GM23338 (cell line): ENCODE measurements around the gene DNAJA1. TPM values are rescaled to one million over a fixed set of nuclear protein-coding genes. Genes with fewer than 3 reads are reported as not detected.

ENCODE experiments used
- ATAC-seq: fragments of 200-7000 bp; cut with Tn5 transposase; 3 replicates; pipeline ENCODE4 v1.9.1; 2020
- DNase-seq: peaks from one replicate; pipeline ENCODE4 v3.0.0-alpha.2; 2015; ENCODE audit warnings: low spot score
- H2AFZ ChIP-seq: fragments of 200-600 bp; sonication (generic); 2 replicates; pipeline ENCODE4 v1.8.0; 2016; ENCODE audit warnings: antibody characterized with exemption, mild to moderate bottlenecking, moderate library complexity
- H3F3A ChIP-seq: fragments of 200-600 bp; sonication (generic); replicated peaks from 2 replicates; pipeline ENCODE4 v1.8.0; 2017; ENCODE audit warnings: antibody characterized with exemption, mixed run types, low read depth
- H3K27ac ChIP-seq: fragments of 200-600 bp; sonication (generic); 2 replicates; pipeline ENCODE4 v1.6.1; 2016; ENCODE audit warnings: low read depth
- H3K27me3 ChIP-seq: fragments of 200-600 bp; sonication (generic); 2 replicates; pipeline ENCODE4 v1.8.0; 2016; ENCODE audit warnings: mild to moderate bottlenecking, mixed run types, moderate library complexity; ENCODE audit not compliant: insufficient read depth
- H3K36me3 ChIP-seq: fragments of 200-600 bp; sonication (generic); 2 replicates; pipeline ENCODE4 v1.8.0; 2016; ENCODE audit warnings: mild to moderate bottlenecking; ENCODE audit not compliant: insufficient read depth
- H3K4me1 ChIP-seq: fragments of 200-600 bp; sonication (generic); 2 replicates; pipeline ENCODE4 v1.8.0; 2016; ENCODE audit warnings: mild to moderate bottlenecking, moderate library complexity; ENCODE audit not compliant: insufficient read depth
- H3K4me2 ChIP-seq: fragments of 200-600 bp; sonication (generic); 2 replicates; pipeline ENCODE4 v1.7.1; 2017; ENCODE audit warnings: mixed run types
- H3K4me3 ChIP-seq: fragments of 200-600 bp; sonication (generic); 2 replicates; pipeline ENCODE4 v1.6.1; 2016; ENCODE audit warnings: mixed run types
- H3K79me2 ChIP-seq: fragments of 200-600 bp; sonication (generic); replicated peaks from 2 replicates; pipeline ENCODE4 v1.8.0; 2017; ENCODE audit warnings: mild to moderate bottlenecking; ENCODE audit not compliant: insufficient read depth
- H3K9me2 ChIP-seq: fragments of 200-600 bp; sonication (generic); 2 replicates; pipeline ENCODE4 v1.8.0; 2017; ENCODE audit not compliant: insufficient read depth
- H4K20me1 ChIP-seq: fragments of 200-600 bp; sonication (generic); replicated peaks from 2 replicates; pipeline ENCODE4 v1.8.0; 2017; ENCODE audit warnings: mild to moderate bottlenecking; ENCODE audit not compliant: insufficient read depth
- H3K27ac Mint-ChIP-seq: 2 replicates; pipeline ENCODE4 v1.8.0; 2020; ENCODE audit warnings: inconsistent platforms, mild to moderate bottlenecking, moderate library complexity, mixed read lengths
- H3K27me3 Mint-ChIP-seq: 3 replicates; pipeline ENCODE4 v1.8.0; 2022; ENCODE audit warnings: low read depth, mild to moderate bottlenecking, moderate library complexity, mixed read lengths, inconsistent platforms; ENCODE audit not compliant: insufficient read depth, poor library complexity
- H3K36me3 Mint-ChIP-seq: 3 replicates; pipeline ENCODE4 v1.8.0; 2021; ENCODE audit warnings: low read depth, mild to moderate bottlenecking, inconsistent platforms, moderate library complexity, mixed read lengths
- H3K4me1 Mint-ChIP-seq: 3 replicates; pipeline ENCODE4 v1.8.0; 2020; ENCODE audit warnings: mild to moderate bottlenecking, inconsistent platforms, mixed read lengths
- H3K4me3 Mint-ChIP-seq: 3 replicates; pipeline ENCODE4 v1.8.0; 2021; ENCODE audit warnings: moderate library complexity, mild to moderate bottlenecking, inconsistent platforms, mixed read lengths
- H3K9me3 Mint-ChIP-seq: 3 replicates; pipeline ENCODE4 v1.8.0; 2020; ENCODE audit warnings: moderate library complexity, mild to moderate bottlenecking, inconsistent platforms, mixed read lengths
- CREB1 ChIP-seq: fragments of 250-450 bp; sonication (Bioruptor Pico); IDR thresholded peaks from 2 replicates; pipeline ENCODE4 v1.5.0; 2020; ENCODE audit warnings: low read depth, mild to moderate bottlenecking, moderate library complexity
- EZH2 ChIP-seq: fragments of 200-600 bp; sonication (generic); IDR thresholded peaks from one replicate; pipeline ENCODE4 v1.8.0; 2017; ENCODE audit warnings: antibody characterized with exemption, mild to moderate bottlenecking, low read depth; ENCODE audit not compliant: unreplicated experiment
- EZH2phosphoT487 ChIP-seq: fragments of 200-600 bp; sonication (generic); IDR thresholded peaks from one replicate; pipeline ENCODE4 v1.8.1; 2018; ENCODE audit warnings: antibody characterized with exemption; ENCODE audit not compliant: unreplicated experiment
- JUNB ChIP-seq: IDR thresholded peaks from one replicate; pipeline ENCODE4 v1.6.1; 2016; ENCODE audit warnings: antibody characterized with exemption; ENCODE audit not compliant: unreplicated experiment
- STAT1 ChIP-seq: IDR thresholded peaks from one replicate; pipeline ENCODE4 v1.6.1; 2016; ENCODE audit warnings: antibody characterized with exemption; ENCODE audit not compliant: unreplicated experiment
- ZNF331 ChIP-seq: fragments of 250-450 bp; sonication (Bioruptor Pico); IDR thresholded peaks from 2 replicates; pipeline ENCODE4 v1.5.0; 2020; ENCODE audit warnings: low read depth, mild to moderate bottlenecking, moderate library complexity
- polyA plus RNA-seq: library from polyadenylated mRNA; unstranded; fragments of >200 nt; fragmentation: Nextera tagmentation; extraction: Ambion mirVana; gene quantifications from 2 replicates; pipeline ENCODE4 v1.2.1, GENCODE V29; 2016
- total RNA-seq: library from RNA; depleted of rRNA; stranded (reverse); fragments of >200 nt; shearing (Covaris generic); gene quantifications from 2 replicates; pipeline ENCODE4 v1.2.3, GENCODE V29; 2014
- TF ChIP-seq, protein P1 (sequence below): fragments of 250-450 bp; sonication (Bioruptor Pico); IDR thresholded peaks from 2 replicates; pipeline ENCODE4 v1.5.0; 2020; ENCODE audit warnings: mild to moderate bottlenecking, moderate library complexity
- TF ChIP-seq, protein P2 (sequence below): IDR thresholded peaks from 2 replicates; pipeline ENCODE4 v1.6.1; 2016; ENCODE audit warnings: antibody characterized with exemption

Gene DNAJA1
- total and polyA plus RNA-seq, 2 experiments from 2014 or later: 95.4 to 115 TPM

DNA sequence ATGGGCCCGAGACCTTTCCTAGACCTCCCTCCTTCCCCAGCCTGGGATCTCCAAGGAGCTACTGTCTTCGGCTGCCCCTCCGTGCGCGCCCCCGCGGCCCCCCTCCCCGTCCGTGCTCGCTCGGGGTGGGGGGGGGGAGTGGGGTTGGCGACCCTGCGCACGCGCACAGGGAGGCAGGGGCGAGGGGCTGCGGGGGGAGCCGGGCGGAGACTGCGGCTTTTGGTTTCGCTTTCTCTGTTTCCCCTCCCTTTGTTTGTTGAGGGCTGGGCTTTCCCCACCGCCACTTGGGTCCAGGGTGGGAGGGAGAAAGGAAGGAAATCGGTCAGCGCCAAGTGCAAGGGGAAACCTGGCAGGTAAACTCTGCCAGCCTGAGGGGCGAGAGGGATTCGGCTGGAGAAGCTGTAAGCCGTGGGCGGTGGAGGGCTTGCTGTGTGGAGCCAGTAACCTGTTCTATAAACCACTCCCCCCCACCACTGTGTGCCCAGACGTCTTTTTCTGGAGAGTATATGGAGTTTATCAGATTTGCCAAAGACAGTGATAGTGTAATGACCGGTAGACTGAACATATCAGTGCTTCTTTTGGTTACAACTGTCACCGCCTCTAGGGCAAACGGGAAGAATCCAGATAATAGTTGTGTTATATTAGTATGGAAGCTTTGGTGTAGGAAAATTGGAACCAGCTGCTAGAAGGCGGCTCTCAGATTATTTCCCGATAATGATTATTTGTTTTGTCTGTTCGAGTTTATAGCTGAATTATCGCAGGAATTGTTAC, 684 bp downstream of the DNAJA1 start:
- Mint-ChIP-seq H3K4me3 (peak overlapping the region; percentile 98), H3K27ac (peak overlapping the region; percentile 94), H3K4me1 (peaks cover 27% of the 10 kb centered on the region), H3K9me3 (no peaks in the 10 kb centered on the region), H3K36me3 (peaks cover 68% of the 10 kb centered on the region), H3K27me3 (peaks cover 8% of the 10 kb centered on the region)
- peak overlapping the region; percentile 94 for H3K4me3 ChIP-seq
- H4K20me1 ChIP-seq: peaks cover 32% of the 10 kb centered on the region
- H2AFZ ChIP-seq: no peak overlapping the region
- peaks cover 21% of the 10 kb centered on the region for H3K4me1 ChIP-seq
- peaks cover 42% of the 10 kb centered on the region for H3K36me3 ChIP-seq
- H3F3A ChIP-seq: no peaks in the 10 kb centered on the region; the same call in 1 of the 2 replicates
- ATAC-seq: peak; percentile 77
- H3K27me3 ChIP-seq: no peaks in the 10 kb centered on the region
- TF ChIP-seq ZNF331 (CRISPR knock-in tag) (no peak), STAT1 (no peak), CREB1 (no peak), EZH2 (no peak), EZH2phosphoT487 (no peak), JUNB (no peak)
- TF ChIP-seq, protein P1, sequence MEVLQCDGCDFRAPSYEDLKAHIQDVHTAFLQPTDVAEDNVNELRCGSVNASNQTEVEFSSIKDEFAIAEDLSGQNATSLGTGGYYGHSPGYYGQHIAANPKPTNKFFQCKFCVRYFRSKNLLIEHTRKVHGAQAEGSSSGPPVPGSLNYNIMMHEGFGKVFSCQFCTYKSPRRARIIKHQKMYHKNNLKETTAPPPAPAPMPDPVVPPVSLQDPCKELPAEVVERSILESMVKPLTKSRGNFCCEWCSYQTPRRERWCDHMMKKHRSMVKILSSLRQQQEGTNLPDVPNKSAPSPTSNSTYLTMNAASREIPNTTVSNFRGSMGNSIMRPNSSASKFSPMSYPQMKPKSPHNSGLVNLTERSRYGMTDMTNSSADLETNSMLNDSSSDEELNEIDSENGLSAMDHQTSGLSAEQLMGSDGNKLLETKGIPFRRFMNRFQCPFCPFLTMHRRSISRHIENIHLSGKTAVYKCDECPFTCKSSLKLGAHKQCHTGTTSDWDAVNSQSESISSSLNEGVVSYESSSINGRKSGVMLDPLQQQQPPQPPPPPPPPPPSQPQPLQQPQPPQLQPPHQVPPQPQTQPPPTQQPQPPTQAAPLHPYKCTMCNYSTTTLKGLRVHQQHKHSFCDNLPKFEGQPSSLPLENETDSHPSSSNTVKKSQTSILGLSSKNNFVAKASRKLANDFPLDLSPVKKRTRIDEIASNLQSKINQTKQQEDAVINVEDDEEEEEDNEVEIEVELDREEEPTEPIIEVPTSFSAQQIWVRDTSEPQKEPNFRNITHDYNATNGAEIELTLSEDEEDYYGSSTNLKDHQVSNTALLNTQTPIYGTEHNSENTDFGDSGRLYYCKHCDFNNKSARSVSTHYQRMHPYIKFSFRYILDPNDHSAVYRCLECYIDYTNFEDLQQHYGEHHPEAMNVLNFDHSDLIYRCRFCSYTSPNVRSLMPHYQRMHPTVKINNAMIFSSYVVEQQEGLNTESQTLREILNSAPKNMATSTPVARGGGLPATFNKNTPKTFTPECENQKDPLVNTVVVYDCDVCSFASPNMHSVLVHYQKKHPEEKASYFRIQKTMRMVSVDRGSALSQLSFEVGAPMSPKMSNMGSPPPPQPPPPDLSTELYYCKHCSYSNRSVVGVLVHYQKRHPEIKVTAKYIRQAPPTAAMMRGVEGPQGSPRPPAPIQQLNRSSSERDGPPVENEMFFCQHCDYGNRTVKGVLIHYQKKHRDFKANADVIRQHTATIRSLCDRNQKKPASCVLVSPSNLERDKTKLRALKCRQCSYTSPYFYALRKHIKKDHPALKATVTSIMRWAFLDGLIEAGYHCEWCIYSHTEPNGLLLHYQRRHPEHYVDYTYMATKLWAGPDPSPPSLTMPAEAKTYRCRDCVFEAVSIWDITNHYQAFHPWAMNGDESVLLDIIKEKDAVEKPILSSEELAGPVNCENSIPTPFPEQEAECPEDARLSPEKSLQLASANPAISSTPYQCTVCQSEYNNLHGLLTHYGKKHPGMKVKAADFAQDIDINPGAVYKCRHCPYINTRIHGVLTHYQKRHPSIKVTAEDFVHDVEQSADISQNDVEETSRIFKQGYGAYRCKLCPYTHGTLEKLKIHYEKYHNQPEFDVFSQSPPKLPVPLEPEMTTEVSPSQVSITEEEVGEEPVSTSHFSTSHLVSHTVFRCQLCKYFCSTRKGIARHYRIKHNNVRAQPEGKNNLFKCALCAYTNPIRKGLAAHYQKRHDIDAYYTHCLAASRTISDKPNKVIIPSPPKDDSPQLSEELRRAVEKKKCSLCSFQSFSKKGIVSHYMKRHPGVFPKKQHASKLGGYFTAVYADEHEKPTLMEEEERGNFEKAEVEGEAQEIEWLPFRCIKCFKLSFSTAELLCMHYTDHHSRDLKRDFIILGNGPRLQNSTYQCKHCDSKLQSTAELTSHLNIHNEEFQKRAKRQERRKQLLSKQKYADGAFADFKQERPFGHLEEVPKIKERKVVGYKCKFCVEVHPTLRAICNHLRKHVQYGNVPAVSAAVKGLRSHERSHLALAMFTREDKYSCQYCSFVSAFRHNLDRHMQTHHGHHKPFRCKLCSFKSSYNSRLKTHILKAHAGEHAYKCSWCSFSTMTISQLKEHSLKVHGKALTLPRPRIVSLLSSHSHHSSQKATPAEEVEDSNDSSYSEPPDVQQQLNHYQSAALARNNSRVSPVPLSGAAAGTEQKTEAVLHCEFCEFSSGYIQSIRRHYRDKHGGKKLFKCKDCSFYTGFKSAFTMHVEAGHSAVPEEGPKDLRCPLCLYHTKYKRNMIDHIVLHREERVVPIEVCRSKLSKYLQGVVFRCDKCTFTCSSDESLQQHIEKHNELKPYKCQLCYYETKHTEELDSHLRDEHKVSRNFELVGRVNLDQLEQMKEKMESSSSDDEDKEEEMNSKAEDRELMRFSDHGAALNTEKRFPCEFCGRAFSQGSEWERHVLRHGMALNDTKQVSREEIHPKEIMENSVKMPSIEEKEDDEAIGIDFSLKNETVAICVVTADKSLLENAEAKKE (CRISPR knock-in tag): no peak
- TF ChIP-seq, protein P2, sequence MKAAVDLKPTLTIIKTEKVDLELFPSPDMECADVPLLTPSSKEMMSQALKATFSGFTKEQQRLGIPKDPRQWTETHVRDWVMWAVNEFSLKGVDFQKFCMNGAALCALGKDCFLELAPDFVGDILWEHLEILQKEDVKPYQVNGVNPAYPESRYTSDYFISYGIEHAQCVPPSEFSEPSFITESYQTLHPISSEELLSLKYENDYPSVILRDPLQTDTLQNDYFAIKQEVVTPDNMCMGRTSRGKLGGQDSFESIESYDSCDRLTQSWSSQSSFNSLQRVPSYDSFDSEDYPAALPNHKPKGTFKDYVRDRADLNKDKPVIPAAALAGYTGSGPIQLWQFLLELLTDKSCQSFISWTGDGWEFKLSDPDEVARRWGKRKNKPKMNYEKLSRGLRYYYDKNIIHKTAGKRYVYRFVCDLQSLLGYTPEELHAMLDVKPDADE: no peak
- H3K4me2 ChIP-seq: peak overlapping the region; percentile 95
- peaks cover 95% of the 10 kb centered on the region for H3K79me2 ChIP-seq
- H3K27ac ChIP-seq: peak overlapping the region; percentile 90; the same call in 1 of the 2 replicates
- no peaks in the 10 kb centered on the region for H3K9me2 ChIP-seq
- peak; percentile 86 for DNase-seq
